ENCODE results near the gene STUM. TPM values are rescaled to one million over a fixed set of nuclear protein-coding genes. Genes with fewer than 3 reads are reported as not detected.
A peak's percentile ranks its signal among the peaks of the same experiment; 100 is the strongest.

Gene STUM
- total RNA-seq, 4 donors from 2014 or later: 0.92 to 1.9 (median 1.0) TPM

DNA sequence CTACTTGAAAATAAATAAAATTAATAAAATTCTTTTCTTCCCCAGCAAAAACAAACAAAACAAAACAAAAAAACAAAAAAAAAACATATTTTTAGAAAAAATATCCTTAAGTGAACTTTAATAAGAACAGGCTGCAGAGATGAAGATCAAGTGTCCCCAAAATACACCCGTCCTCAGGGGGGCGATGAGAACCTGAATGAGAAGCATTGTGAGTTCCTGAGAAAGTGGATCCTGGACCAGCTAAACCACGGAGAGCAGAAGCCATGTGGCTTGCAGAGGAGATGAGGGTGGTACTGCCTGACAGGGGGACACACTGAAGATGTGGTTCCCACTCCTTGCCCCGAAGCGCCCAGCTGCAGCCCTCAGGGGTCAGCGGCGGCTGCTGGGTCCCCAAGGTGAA is 101.2 kb downstream of the STUM start:
- intact Hi-C loops (cut with DNase I; ENCODE audit: low total_unique reads) (no loop called here), in situ Hi-C loops (cut with MboI; ENCODE audit: low sequenced_read_pairs in 4 of 4) (loop anchor here in 1 of 4 donors (25.0 kb wide), 1 partner anchor 788 kb away; no protein-coding TSS in a partner anchor)
- Histone ChIP-seq H3K9me3 (no peaks in the 10 kb centered on the region), H3K4me3 (no peak overlapping the region), H3K4me1 (peaks cover 30 to 39% of the 10 kb centered on the region in 2 donors), H3K36me3 (peaks cover 0 to 8% of the 10 kb centered on the region in 2 donors), H3K27ac (peak overlapping the region in 1 of 4 donors; percentile 23), H3K27me3 (no peaks in the 10 kb centered on the region)
- no peak for ATAC-seq
- no peak for TF ChIP-seq POLR2A (IDR thresholded peaks at IDR 0.05)
- peak in 1 of 5 experiments; percentile 28 for TF ChIP-seq CTCF (IDR thresholded peaks at IDR 0.05 in 4 of 5, conservative IDR thresholded peaks at IDR 0.05 in 1 of 5)
- DNase-seq: no peak

GRCh38 chr1:226650236-226650841 is 101.8 kb downstream of the STUM start:
- intact Hi-C loops (cut with DNase I; ENCODE audit: low total_unique reads): no loop called here
- H3K9me3 ChIP-seq: no peaks in the 10 kb centered on the region
- H3K27ac ChIP-seq: peak overlapping the region in 1 of 4 donors; percentile 23
- in situ Hi-C loops (cut with MboI; ENCODE audit: low sequenced_read_pairs in 4 of 4): no loop called here
- TF ChIP-seq POLR2A (IDR thresholded peaks at IDR 0.05) (no peak), CTCF (IDR thresholded peaks at IDR 0.05 in 4 of 5, conservative IDR thresholded peaks at IDR 0.05 in 1 of 5) (no peak)
- ATAC-seq (peak; percentile 26 to 43), DNase-seq (no peak)
- H3K4me3 ChIP-seq: no peak overlapping the region
- H3K27me3 ChIP-seq: no peaks in the 10 kb centered on the region
- H3K4me1 ChIP-seq: peaks cover 27 to 40% of the 10 kb centered on the region in 2 donors
- peaks cover 0 to 8% of the 10 kb centered on the region in 2 donors for H3K36me3 ChIP-seq

DNA sequence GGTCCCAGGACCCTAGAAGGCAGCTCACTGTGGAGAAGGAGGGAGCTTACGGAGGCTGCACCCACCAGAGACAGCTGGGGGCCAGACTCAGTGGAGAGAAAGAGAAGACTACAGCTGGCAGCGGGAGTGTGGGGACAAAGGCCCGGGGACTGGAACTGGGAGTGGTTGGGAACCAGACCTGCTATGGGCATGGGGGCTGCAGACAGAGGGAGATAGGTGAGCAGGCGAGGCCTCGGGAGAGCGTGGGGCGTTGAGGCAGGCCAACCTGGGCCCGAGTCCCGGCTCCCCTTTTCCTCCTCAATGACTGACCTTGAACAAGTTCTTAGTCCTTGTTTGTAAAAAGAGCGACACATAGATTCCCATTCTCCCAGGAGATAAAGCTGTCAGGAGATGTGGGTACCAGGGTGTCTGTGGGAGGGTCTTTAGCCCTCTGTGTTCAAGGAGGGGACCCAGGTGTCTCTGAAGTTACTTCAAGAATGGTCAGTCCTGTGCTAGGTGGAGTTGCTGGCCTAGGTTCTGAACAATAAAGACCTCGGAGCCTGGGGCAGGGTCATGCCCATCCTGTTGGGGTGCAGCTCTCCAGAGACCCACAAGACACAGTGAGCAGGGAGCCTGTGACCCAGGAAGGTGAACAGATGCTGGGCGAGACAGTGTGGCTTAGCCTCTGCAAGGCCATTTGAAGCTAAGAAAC is 102.6 kb downstream of the STUM start:
- Histone ChIP-seq H3K9me3 (no peaks in the 10 kb centered on the region), H3K27me3 (no peaks in the 10 kb centered on the region), H3K4me3 (no peak overlapping the region), H3K36me3 (peaks cover 0 to 8% of the 10 kb centered on the region in 2 donors), H3K4me1 (peaks cover 26 to 40% of the 10 kb centered on the region in 2 donors), H3K27ac (no peak overlapping the region)
- DNase-seq (no peak), ATAC-seq (no peak)
- TF ChIP-seq CTCF (IDR thresholded peaks at IDR 0.05 in 4 of 5, conservative IDR thresholded peaks at IDR 0.05 in 1 of 5) (no peak), POLR2A (IDR thresholded peaks at IDR 0.05) (no peak)
- in situ Hi-C loops (cut with MboI; ENCODE audit: low sequenced_read_pairs in 4 of 4): no loop called here
- intact Hi-C loops (cut with DNase I; ENCODE audit: low total_unique reads): no loop called here

GRCh38 chr1:226651732-226652105 is 103.2 kb downstream of the STUM start:
- no peak overlapping the region for H3K27ac ChIP-seq
- DNase-seq (no peak), ATAC-seq (no peak)
- no peak for TF ChIP-seq POLR2A (IDR thresholded peaks at IDR 0.05)
- TF ChIP-seq CTCF (IDR thresholded peaks at IDR 0.05 in 4 of 5, conservative IDR thresholded peaks at IDR 0.05 in 1 of 5): no peak
- in situ Hi-C loops (cut with MboI; ENCODE audit: low sequenced_read_pairs in 4 of 4) (no loop called here), intact Hi-C loops (cut with DNase I; ENCODE audit: low total_unique reads) (no loop called here)
- peaks cover 28 to 42% of the 10 kb centered on the region in 2 donors for H3K4me1 ChIP-seq
- no peaks in the 10 kb centered on the region for H3K27me3 ChIP-seq
- H3K4me3 ChIP-seq: no peak overlapping the region
- peaks cover 0 to 7% of the 10 kb centered on the region in 2 donors for H3K36me3 ChIP-seq
- H3K9me3 ChIP-seq: no peaks in the 10 kb centered on the region

All from gastrocnemius medialis (tissue), 4 donors.